Tibial nerve (tissue), 4 donors: ENCODE data around the gene ELANE. TPM values are rescaled to one million over a fixed set of nuclear protein-coding genes. Genes with fewer than 3 reads are reported as not detected.
"Not testable (repeated sequence)": the region's sequence is repeated elsewhere in the genome, so short reads cannot be mapped to it uniquely, and the experiment has no call there.

Source experiments
- DNase-seq, 2 donors: peaks; one replicate each; pipeline ENCODE4 v3.0.0-alpha.2; 2019; ENCODE audit warnings: low spot score in 2 of 2
- H3K27ac ChIP-seq, 4 donors: fragments of 200-600 bp; sonication (generic) in 3 of 4; one replicate each; pipeline ENCODE4 v1.5.1; 2017 to 2019; ENCODE audit warnings: mild to moderate bottlenecking in 1 of 4
- H3K27me3 ChIP-seq, 2 donors: fragments of 200-600 bp; sonication (generic) in 1 of 2; one replicate each; pipeline versions ENCODE4 v1.5.1 to v1.6.0; 2017 to 2019
- H3K36me3 ChIP-seq, 3 donors: fragments of 200-600 bp; sonication (generic); one replicate each; pipeline ENCODE4 v1.5.1; 2018 to 2019
- H3K4me1 ChIP-seq, 4 donors: fragments of 200-600 bp; sonication (generic) in 3 of 4; one replicate each; pipeline ENCODE4 v1.5.1; 2017 to 2019
- H3K4me3 ChIP-seq, 4 donors: fragments of 200-600 bp; sonication (generic) in 3 of 4; one replicate each; pipeline ENCODE4 v1.5.1; 2017 to 2019; ENCODE audit warnings: mild to moderate bottlenecking in 1 of 4, moderate library complexity in 1 of 4
- H3K9me3 ChIP-seq, 4 donors: fragments of 200-600 bp; sonication (generic) in 3 of 4; one replicate each; pipeline ENCODE4 v1.5.1; 2017 to 2019
- CTCF ChIP-seq, 5 experiments: fragments of 200-600 bp in 3 of 5; fragments of 450-650 bp in 2 of 5; sonication (generic) in 3 of 5; IDR thresholded peaks; one replicate each; pipeline ENCODE4 v1.5.1; 2016 to 2019; ENCODE audit warnings: antibody characterized with exemption in 5 of 5, mild to moderate bottlenecking in 3 of 5, moderate library complexity in 2 of 5
- EP300 ChIP-seq, 2 donors: sonication (generic); formaldehyde crosslinking; IDR thresholded peaks; one replicate each; pipeline ENCODE4 v1.6.1; 2017; ENCODE audit warnings: antibody characterized with exemption in 2 of 2, mild to moderate bottlenecking in 1 of 2
- POLR2A ChIP-seq, 2 donors: fragments of 450-650 bp; IDR thresholded peaks; one replicate each; pipeline ENCODE4 v1.6.1; 2017; ENCODE audit warnings: antibody characterized with exemption in 2 of 2, mild to moderate bottlenecking in 2 of 2, moderate library complexity in 2 of 2
- WGBS, 2 donors: methylation state at CpG; one replicate each; pipeline ENCODE4 v1.1.5; 2018; 5-methylcytosine and 5-hydroxymethylcytosine counted together
- total RNA-seq, 4 donors: library from RNA; depleted of rRNA; stranded (reverse); fragments of >200 nt; gene quantifications; one replicate each; pipeline ENCODE4 v1.1.0, GENCODE V29; 2016

Gene ELANE
- total RNA-seq, 4 donors from 2014 or later = 0.66 to 12.6 (median 4.2) TPM

GRCh38 chr19:876780-877314 is 24.7 kb downstream of the ELANE start:
- Histone ChIP-seq H3K4me1 (peaks cover 0 to 15% (median 3%) of the 10 kb centered on the region in 4 donors), H3K27me3 (no peaks in the 10 kb centered on the region), H3K27ac (no peak overlapping the region), H3K4me3 (no peak overlapping the region), H3K9me3 (no peaks in the 10 kb centered on the region), H3K36me3 (peaks cover 0 to 88% (median 14%) of the 10 kb centered on the region in 3 donors)
- WGBS, 2 donors = 92 to 93% methylated on average over 22 to 27 of the region's 29 CpGs
- TF ChIP-seq POLR2A (IDR thresholded peaks at IDR 0.05) (no peak), CTCF (IDR thresholded peaks at IDR 0.05) (no peak), EP300 (IDR thresholded peaks at IDR 0.05) (no peak)
- no peak for DNase-seq

- H3K9me3 ChIP-seq, H3K4me3 ChIP-seq, DNase-seq, H3K27ac ChIP-seq, H3K27me3 ChIP-seq, H3K4me1 ChIP-seq: not testable (repeated sequence)
- 87 to 91% methylated on average over 8 to 15 of the region's 23 CpGs for WGBS, 2 donors
- H3K36me3 ChIP-seq = peaks cover 0 to 92% (median 17%) of the 10 kb centered on the region in 3 donors
Observed at GRCh38 chr19:877992-878660, 26.0 kb downstream of the ELANE start.

- not testable (repeated sequence) for H3K9me3 ChIP-seq, DNase-seq, H3K4me3 ChIP-seq, H3K27me3 ChIP-seq, H3K4me1 ChIP-seq, H3K27ac ChIP-seq
- WGBS, 2 donors = 81 to 90% methylated on average over 15 to 18 of the region's 24 CpGs
- peaks cover 0 to 92% (median 17%) of the 10 kb centered on the region in 3 donors for H3K36me3 ChIP-seq
Observed at GRCh38 chr19:878751-879561, 26.9 kb downstream of the ELANE start.

GRCh38 chr19:879711-880438 is 27.8 kb downstream of the ELANE start:
- Histone ChIP-seq H3K27ac (no peak overlapping the region), H3K27me3 (no peaks in the 10 kb centered on the region), H3K36me3 (peaks cover 0 to 92% (median 17%) of the 10 kb centered on the region in 3 donors), H3K9me3 (no peaks in the 10 kb centered on the region), H3K4me3 (no peak overlapping the region), H3K4me1 (no peaks in the 10 kb centered on the region)
- no peak for TF ChIP-seq CTCF (IDR thresholded peaks at IDR 0.05)
- TF ChIP-seq POLR2A (IDR thresholded peaks at IDR 0.05) = no peak
- TF ChIP-seq EP300 (IDR thresholded peaks at IDR 0.05) = no peak
- WGBS, 2 donors = 87% methylated on average over 21 to 34 of the region's 37 CpGs
- DNase-seq = no peak

GRCh38 chr19:881385-882071 is 29.4 kb downstream of the ELANE start:
- no peak for TF ChIP-seq CTCF (IDR thresholded peaks at IDR 0.05)
- TF ChIP-seq EP300 (IDR thresholded peaks at IDR 0.05) = no peak
- no peak for TF ChIP-seq POLR2A (IDR thresholded peaks at IDR 0.05)
- no peaks in the 10 kb centered on the region for H3K4me1 ChIP-seq
- no peak overlapping the region for H3K4me3 ChIP-seq
- H3K27me3 ChIP-seq = no peaks in the 10 kb centered on the region
- no peaks in the 10 kb centered on the region for H3K9me3 ChIP-seq
- peaks cover 0 to 92% (median 26%) of the 10 kb centered on the region in 3 donors for H3K36me3 ChIP-seq
- no peak for DNase-seq
- no peak overlapping the region for H3K27ac ChIP-seq
- 96% methylated on average over 24 to 30 of the region's 34 CpGs for WGBS, 2 donors
